Measurements from ENCODE around the gene SPINK5. TPM values are rescaled to one million over a fixed set of nuclear protein-coding genes. Genes with fewer than 3 reads are reported as not detected.

SPINK5 gene
- total RNA-seq, 1 donor from 2014 or later, result 12.9 TPM

- DNase-seq (ENCODE audit: low read depth, low spot score), result no peak
- Mint-ChIP-seq H3K9me3 (peaks cover 7% of the 10 kb centered on the region), H3K27me3 (ENCODE audit: low read depth) (no peaks in the 10 kb centered on the region), H3K4me3 (no peak overlapping the region), H3K4me1 (peaks cover 4% of the 10 kb centered on the region), H3K36me3 (ENCODE audit: low read depth) (no peaks in the 10 kb centered on the region), H3K27ac (ENCODE audit: unreplicated experiment) (no peak overlapping the region)
- TF ChIP-seq, protein P1, sequence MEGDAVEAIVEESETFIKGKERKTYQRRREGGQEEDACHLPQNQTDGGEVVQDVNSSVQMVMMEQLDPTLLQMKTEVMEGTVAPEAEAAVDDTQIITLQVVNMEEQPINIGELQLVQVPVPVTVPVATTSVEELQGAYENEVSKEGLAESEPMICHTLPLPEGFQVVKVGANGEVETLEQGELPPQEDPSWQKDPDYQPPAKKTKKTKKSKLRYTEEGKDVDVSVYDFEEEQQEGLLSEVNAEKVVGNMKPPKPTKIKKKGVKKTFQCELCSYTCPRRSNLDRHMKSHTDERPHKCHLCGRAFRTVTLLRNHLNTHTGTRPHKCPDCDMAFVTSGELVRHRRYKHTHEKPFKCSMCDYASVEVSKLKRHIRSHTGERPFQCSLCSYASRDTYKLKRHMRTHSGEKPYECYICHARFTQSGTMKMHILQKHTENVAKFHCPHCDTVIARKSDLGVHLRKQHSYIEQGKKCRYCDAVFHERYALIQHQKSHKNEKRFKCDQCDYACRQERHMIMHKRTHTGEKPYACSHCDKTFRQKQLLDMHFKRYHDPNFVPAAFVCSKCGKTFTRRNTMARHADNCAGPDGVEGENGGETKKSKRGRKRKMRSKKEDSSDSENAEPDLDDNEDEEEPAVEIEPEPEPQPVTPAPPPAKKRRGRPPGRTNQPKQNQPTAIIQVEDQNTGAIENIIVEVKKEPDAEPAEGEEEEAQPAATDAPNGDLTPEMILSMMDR (conservative IDR thresholded peaks at IDR 0.05), result no peak
Observed at GRCh38 chr5:148147415-148147814, 83.6 kb downstream of the SPINK5 start.

- H3K27me3 Mint-ChIP-seq (ENCODE audit: low read depth), result no peaks in the 10 kb centered on the region
- no peak overlapping the region for H3K27ac Mint-ChIP-seq (ENCODE audit: unreplicated experiment)
- no peak for DNase-seq (ENCODE audit: low read depth, low spot score)
- H3K36me3 Mint-ChIP-seq (ENCODE audit: low read depth), result no peaks in the 10 kb centered on the region
- peaks cover 5% of the 10 kb centered on the region for H3K9me3 Mint-ChIP-seq
- TF ChIP-seq, protein P1 (conservative IDR thresholded peaks at IDR 0.05), result no peak
- H3K4me1 Mint-ChIP-seq, result no peaks in the 10 kb centered on the region
- H3K4me3 Mint-ChIP-seq, result no peak overlapping the region
Observed at GRCh38 chr5:148151872-148152271, 88.1 kb downstream of the SPINK5 start.

DNA sequence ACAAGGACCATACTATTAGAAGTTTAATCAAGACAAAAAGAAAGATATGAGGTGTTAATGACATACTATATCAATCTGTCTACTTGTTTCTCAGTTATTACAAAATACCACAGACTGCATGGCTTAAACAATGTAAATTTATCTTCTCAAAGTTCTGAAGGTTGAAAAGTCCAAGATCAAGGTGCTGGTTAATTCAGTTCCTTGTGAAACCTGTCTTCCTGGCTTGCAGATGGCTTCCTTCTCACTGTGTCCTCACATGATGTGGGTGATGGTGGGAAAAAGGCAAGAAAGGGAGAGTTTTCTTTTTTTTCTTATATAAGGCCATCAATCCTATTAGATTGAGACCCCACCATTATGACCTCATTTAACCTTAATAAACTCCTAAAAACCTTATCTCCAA lies 89.0 kb downstream of the SPINK5 start:
- TF ChIP-seq, protein P1 (conservative IDR thresholded peaks at IDR 0.05), result no peak
- Mint-ChIP-seq H3K4me3 (no peak overlapping the region), H3K9me3 (peaks cover 7% of the 10 kb centered on the region), H3K4me1 (no peaks in the 10 kb centered on the region), H3K27ac (ENCODE audit: unreplicated experiment) (no peak overlapping the region), H3K36me3 (ENCODE audit: low read depth) (no peaks in the 10 kb centered on the region), H3K27me3 (ENCODE audit: low read depth) (no peaks in the 10 kb centered on the region)
- DNase-seq (ENCODE audit: low read depth, low spot score), result no peak

GRCh38 chr5:148156609-148157008 lies 92.8 kb downstream of the SPINK5 start:
- Mint-ChIP-seq H3K4me3 (no peak overlapping the region), H3K4me1 (no peaks in the 10 kb centered on the region), H3K36me3 (ENCODE audit: low read depth) (no peaks in the 10 kb centered on the region), H3K27ac (ENCODE audit: unreplicated experiment) (no peak overlapping the region), H3K27me3 (ENCODE audit: low read depth) (no peaks in the 10 kb centered on the region), H3K9me3 (peaks cover 7% of the 10 kb centered on the region)
- TF ChIP-seq, protein P1 (conservative IDR thresholded peaks at IDR 0.05), result no peak
- no peak for DNase-seq (ENCODE audit: low read depth, low spot score)

GRCh38 chr5:148162038-148162437 lies 98.3 kb downstream of the SPINK5 start:
- no peak for DNase-seq (ENCODE audit: low read depth, low spot score)
- Mint-ChIP-seq H3K36me3 (ENCODE audit: low read depth) (no peaks in the 10 kb centered on the region), H3K4me3 (no peak overlapping the region), H3K27ac (ENCODE audit: unreplicated experiment) (no peak overlapping the region), H3K27me3 (ENCODE audit: low read depth) (no peaks in the 10 kb centered on the region), H3K9me3 (no peaks in the 10 kb centered on the region), H3K4me1 (no peaks in the 10 kb centered on the region)
- TF ChIP-seq, protein P1 (conservative IDR thresholded peaks at IDR 0.05), result no peak

DNA sequence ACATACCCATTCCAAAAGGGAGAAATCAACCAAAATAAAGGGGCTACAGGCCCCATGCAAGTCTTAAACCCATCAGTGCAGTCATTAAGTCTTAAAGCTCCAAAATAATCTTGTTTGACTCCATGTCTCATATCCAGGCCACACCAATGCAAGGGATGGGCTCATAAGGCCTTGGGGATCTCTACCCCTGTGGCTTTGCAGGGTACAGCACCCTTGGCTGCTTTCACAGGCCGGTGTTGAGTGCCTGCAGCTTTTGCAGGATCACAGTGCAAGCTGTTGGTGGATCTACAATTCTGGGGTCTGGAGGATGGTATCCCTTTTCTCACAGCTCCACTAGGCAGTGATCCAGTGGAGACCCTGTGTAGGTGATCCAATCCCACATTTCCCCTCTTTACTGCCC lies 99.6 kb downstream of the SPINK5 start:
- Mint-ChIP-seq H3K9me3 (no peaks in the 10 kb centered on the region), H3K27ac (ENCODE audit: unreplicated experiment) (no peak overlapping the region), H3K4me3 (no peak overlapping the region), H3K27me3 (ENCODE audit: low read depth) (no peaks in the 10 kb centered on the region), H3K4me1 (no peaks in the 10 kb centered on the region), H3K36me3 (ENCODE audit: low read depth) (no peaks in the 10 kb centered on the region)
- no peak for DNase-seq (ENCODE audit: low read depth, low spot score)
- TF ChIP-seq, protein P1 (conservative IDR thresholded peaks at IDR 0.05), result no peak

Measured in neural crest cell (in vitro differentiated cells).